Endothelial cell of umbilical vein (primary cell): ENCODE data around the gene TGFBR3. TPM values are rescaled to one million over a fixed set of nuclear protein-coding genes. Genes with fewer than 3 reads are reported as not detected.

ENCODE experiments used
- BruUV-seq: library from RNA; stranded (reverse); fragments of 400-500 nt; replicated peaks from 2 replicates; lab custom pipeline; 2021; lab: Mats Ljungman, UMichigan
- CTCF ChIA-PET: fragments of 300-600, 350-600 bp; sonication (Branson Sonifier 250); formaldehyde crosslinking; loops from one replicate; lab custom pipeline; 2021; ENCODE audit warnings: antibody characterized with exemption, inconsistent platforms; lab: Charles Lee
- POLR2A ChIA-PET: fragments of 300-600, 350-600 bp; sonication (Branson Sonifier 250); formaldehyde crosslinking; loops from one replicate; lab custom pipeline; 2021; ENCODE audit warnings: antibody characterized with exemption, inconsistent platforms; lab: Charles Lee
- DNase-seq: peaks from one replicate; pipeline ENCODE4 v3.0.0-alpha.2; 2011; ENCODE audit warnings: low read depth, low spot score
- FAIRE-seq: peaks from 2 replicates; lab custom pipeline; 2011; peaks lifted over from hg19 to GRCh38; lab: Jason Lieb, UNC
- H2AFZ ChIP-seq: 2 replicates; pipeline ENCODE4 v1.6.0; 2012; ENCODE audit warnings: low read depth, low read length, control low read depth, inconsistent platforms
- H3K27ac ChIP-seq: 2 replicates; pipeline ENCODE4 v1.5.1; 2011; ENCODE audit warnings: low read depth, mild to moderate bottlenecking, control low read depth, low read length, moderate library complexity; ENCODE audit not compliant: insufficient read depth
- H3K27me3 ChIP-seq, 2 experiments: 2 replicates each; pipeline versions ENCODE4 v1.6.0 to v1.6.1; 2011; ENCODE audit warnings: low read length in 2 of 2, mixed read lengths in 1 of 2; ENCODE audit not compliant: control insufficient read depth in 2 of 2, insufficient read depth in 2 of 2
- H3K36me3 ChIP-seq, 2 experiments: 2 replicates in 1 of 2; 3 replicates in 1 of 2; pipeline ENCODE4 v1.5.1; 2011; ENCODE audit warnings: low read length in 2 of 2, mild to moderate bottlenecking in 1 of 2, moderate library complexity in 1 of 2; ENCODE audit not compliant: control insufficient read depth in 2 of 2, insufficient read depth in 2 of 2; ENCODE audit errors: extremely low read depth in 1 of 2
- H3K4me1 ChIP-seq: 3 replicates; pipeline ENCODE4 v1.5.1; 2011; ENCODE audit warnings: mild to moderate bottlenecking, low read length; ENCODE audit not compliant: control insufficient read depth, insufficient read depth; ENCODE audit errors: extremely low read depth
- H3K4me2 ChIP-seq: 2 replicates; pipeline ENCODE4 v1.6.1; 2011; ENCODE audit warnings: low read length, control low read depth, mixed read lengths; ENCODE audit not compliant: insufficient read depth
- H3K4me3 ChIP-seq, 3 experiments: fragments of 200-600 bp in 1 of 3; sonication (generic), shearing (Covaris generic) in 1 of 3; replicated peaks in 1 of 3; 2 replicates each; pipeline ENCODE4 v1.5.1; 2011 to 2016; ENCODE audit warnings: control low read depth in 3 of 3, low read length in 3 of 3, mild to moderate bottlenecking in 2 of 3, inconsistent platforms in 1 of 3, low read depth in 1 of 3, moderate library complexity in 1 of 3; ENCODE audit not compliant: insufficient read depth in 1 of 3
- H3K79me2 ChIP-seq: 2 replicates; pipeline ENCODE4 v1.6.0; 2012; ENCODE audit warnings: low read length, inconsistent platforms; ENCODE audit not compliant: control insufficient read depth, insufficient read depth
- H3K9ac ChIP-seq: replicated peaks from 2 replicates; pipeline ENCODE3; 2011; ENCODE audit warnings: low read length, control low read depth; ENCODE audit not compliant: insufficient read depth; ENCODE audit errors: extremely low read depth
- H3K9me1 ChIP-seq: replicated peaks from 3 replicates; pipeline ENCODE4 v1.6.0; 2011; ENCODE audit warnings: mild to moderate bottlenecking, low read length; ENCODE audit not compliant: control insufficient read depth, insufficient read depth; ENCODE audit errors: extremely low read depth
- H3K9me3 ChIP-seq: replicated peaks from 2 replicates; pipeline ENCODE4 v1.5.1; 2012; ENCODE audit warnings: low read length, inconsistent platforms; ENCODE audit not compliant: control insufficient read depth, insufficient read depth
- H4K20me1 ChIP-seq: replicated peaks from 2 replicates; pipeline ENCODE3; 2011; ENCODE audit warnings: mild to moderate bottlenecking, low read length; ENCODE audit not compliant: control insufficient read depth, insufficient read depth; ENCODE audit errors: extremely low read depth
- CTCF ChIP-seq, 2 donors: IDR thresholded peaks; 1 replicate in 1 of 2; 2 replicates in 1 of 2; pipeline ENCODE4 v1.5.1; 2011; ENCODE audit warnings: low read length in 2 of 2, mild to moderate bottlenecking in 2 of 2, moderate library complexity in 2 of 2, control low read depth in 1 of 2, inconsistent platforms in 1 of 2, low read depth in 1 of 2; ENCODE audit not compliant: insufficient read depth in 1 of 2; ENCODE audit errors: extremely low read depth in 1 of 2
- GATA2 ChIP-seq: IDR thresholded peaks from 2 replicates; pipeline ENCODE4 v1.7.0; 2011; ENCODE audit warnings: low read depth, mild to moderate bottlenecking, moderate library complexity, mixed read lengths, low read length; ENCODE audit not compliant: insufficient read length, insufficient read depth
- MYC ChIP-seq: IDR thresholded peaks from one replicate; pipeline ENCODE4 v1.6.1; 2011; ENCODE audit warnings: mild to moderate bottlenecking, low read depth, low read length
- dilution Hi-C: fragments of 300-500 bp; cut with MboI; formaldehyde crosslinking; loops from one replicate; pipeline ENCODE4 v1.15.0; 2019; ENCODE audit warnings: low sequenced_read_pairs; ENCODE audit not compliant: extremely low pct_ligation_motif_present
- intact Hi-C: fragments of 100-400 bp; cut with micrococcal nuclease; formaldehyde crosslinking; loops from one replicate; pipeline ENCODE4 v1.10.0; 2022
- polyA plus RNA-seq, 4 experiments: library from polyadenylated mRNA; depleted of rRNA in 3 of 4; stranded (reverse) in 3 of 4; unstranded in 1 of 4; fragments of >200 nt; gene quantifications; 2 replicates each; pipeline versions ENCODE4 v1.2.1 to v1.2.3, GENCODE V29; 2011 to 2012; ENCODE audit warnings: missing spikeins in 1 of 4
- total RNA-seq: library from RNA; stranded (reverse); gene quantifications from 2 replicates; pipeline ENCODE4 v1.2.3, GENCODE V29; 2021

TGFBR3 gene
- total and polyA plus RNA-seq, 2 donors (not counting 3 experiments of a cell fraction or from before 2014, with no cell fraction given) = 8.0 to 13.4 TPM

GRCh38 chr1:91745640-91746373 is 140.1 kb downstream of the TGFBR3 start:
- dilution Hi-C loops (no loop called here), intact Hi-C loops (no loop called here)
- TF ChIP-seq GATA2 = no peak
- H3K27ac ChIP-seq = no peak overlapping the region
- no peaks in the 10 kb centered on the region for H3K9me1 ChIP-seq
- H3K4me2 ChIP-seq = no peak overlapping the region
- H4K20me1 ChIP-seq = no peaks in the 10 kb centered on the region
- H3K9ac ChIP-seq = no peak overlapping the region
- no peak overlapping the region for H3K4me3 ChIP-seq
- H3K27me3 ChIP-seq = no peaks in the 10 kb centered on the region
- no peak for FAIRE-seq
- H3K79me2 ChIP-seq = no peaks in the 10 kb centered on the region
- ChIA-PET POLR2A (no interaction called here), CTCF (no interaction called here)
- no TSS peak for BruUV-seq
- no peaks in the 10 kb centered on the region for H3K9me3 ChIP-seq
- peak; percentile 42 for DNase-seq
- peaks cover 2% of the 10 kb centered on the region for H3K4me1 ChIP-seq
- no peak overlapping the region for H2AFZ ChIP-seq
- H3K36me3 ChIP-seq = no peaks in the 10 kb centered on the region

GRCh38 chr1:91744953-91745639 is 140.9 kb downstream of the TGFBR3 start:
- Histone ChIP-seq H3K79me2 (no peaks in the 10 kb centered on the region), H3K4me3 (no peak overlapping the region), H3K9me1 (no peaks in the 10 kb centered on the region), H3K27me3 (no peaks in the 10 kb centered on the region), H3K27ac (no peak overlapping the region), H3K36me3 (no peaks in the 10 kb centered on the region), H3K9ac (no peak overlapping the region), H3K9me3 (no peaks in the 10 kb centered on the region), H4K20me1 (no peaks in the 10 kb centered on the region), H3K4me1 (peaks cover 2% of the 10 kb centered on the region), H2AFZ (no peak overlapping the region), H3K4me2 (no peak overlapping the region)
- TF ChIP-seq MYC (no peak), CTCF (IDR thresholded peaks at IDR 0.05; ENCODE audit: extremely low read depth in 1 of 2, insufficient read depth in 1 of 2, low read depth in 1 of 2, low read length in 2 of 2) (peak in 1 of 2 donors; percentile 30)
- intact Hi-C loops = no loop called here
- DNase-seq = peak; percentile 87
- CTCF ChIA-PET = interaction anchor here (0.7 to 0.8 kb wide), 2 partner anchors 32 to 138 kb away, joined by 3 to 4 read pairs; no protein-coding TSS in a partner anchor
- peak; percentile 49 for FAIRE-seq
- no TSS peak for BruUV-seq
- dilution Hi-C loops = no loop called here
- POLR2A ChIA-PET = no interaction called here
